ENCODE measurements around the gene DCLK3. TPM values are rescaled to one million over a fixed set of nuclear protein-coding genes. Genes with fewer than 3 reads are reported as not detected.

The DCLK3 gene
- total and polyA plus RNA-seq, 2 of the 4 experiments (the other 2 are of a cell fraction) = not detected

DNA sequence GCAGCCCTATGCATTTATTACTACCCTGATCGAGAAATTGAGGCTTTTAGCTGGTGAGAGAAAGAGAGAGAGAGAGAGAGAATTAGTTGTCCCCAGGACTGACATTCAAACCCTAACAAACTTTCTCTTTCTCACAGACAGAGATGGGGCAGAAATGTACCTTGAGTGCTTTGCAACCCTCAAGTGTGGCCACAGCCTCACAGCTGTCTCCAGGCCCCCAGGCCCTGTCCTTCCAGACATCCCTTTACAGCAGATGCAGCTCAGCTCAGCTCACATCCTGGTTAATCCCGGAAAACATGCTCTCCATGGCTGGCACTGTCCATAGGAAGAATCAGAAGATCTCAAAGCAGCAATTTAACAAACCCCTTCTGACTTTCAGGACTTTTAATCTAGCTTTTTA is 67.6 kb downstream of the DCLK3 start:
- no peak overlapping the region for H4K5ac ChIP-seq (ENCODE audit: low read depth, low read length)
- dilution Hi-C loops (cut with HindIII; ENCODE audit: low sequenced_read_pairs, unreplicated experiment) = no loop called here
- peaks cover 3% of the 10 kb centered on the region; the same call in 1 of the 2 replicates for H3K9me1 ChIP-seq (ENCODE audit: insufficient read depth, low read length)
- no peak overlapping the region for H3K23ac ChIP-seq (ENCODE audit: low read depth, low read length)
- H3K4me1 ChIP-seq (ENCODE audit: control insufficient read depth, insufficient read depth, low read length) = peaks cover 3% of the 10 kb centered on the region; the same call in 1 of the 2 replicates
- peaks cover 2% of the 10 kb centered on the region for H3K9me3 ChIP-seq (ENCODE audit: control insufficient read depth, insufficient read depth, low read length)
- H3K4ac ChIP-seq (ENCODE audit: low read depth, low read length) = no peak overlapping the region
- DNase-seq (no peak), ATAC-seq (ENCODE audit: low read depth) (no peak)
- no peaks in the 10 kb centered on the region for H3K79me1 ChIP-seq (ENCODE audit: low read depth in 1 of 2, low read length in 2 of 2)
- peak overlapping the region; percentile 10; the same call in 1 of the 3 replicates for H2BK15ac ChIP-seq (ENCODE audit: low read depth, low read length)
- WGBS, 2 experiments (ENCODE audit: extremely low coverage in 2 of 2, insufficient read length in 1 of 2) = no CpG with 5 or more reads among the region's 2 CpGs
- H4K91ac ChIP-seq (ENCODE audit: insufficient read depth, low read depth, low read length) = peak overlapping the region; percentile 23; the same call in 1 of the 2 replicates
- POLR2A ChIA-PET (ENCODE audit: unreplicated experiment) = no interaction called here
- peak overlapping the region; percentile 8; the same call in 1 of the 2 replicates for H2BK120ac ChIP-seq (ENCODE audit: low read depth, low read length)
- in situ Hi-C loops (cut with MboI; ENCODE audit: low sequenced_read_pairs) = loop anchor here (5.0 kb wide), 1 partner anchor 729 kb away; no protein-coding TSS in a partner anchor
- H2AK9ac ChIP-seq (replicated peaks; ENCODE audit: low read depth, low read length, poor library complexity) = no peak overlapping the region
- H3K4me2 ChIP-seq (ENCODE audit: low read depth, low read length) = no peak overlapping the region
- H3K56ac ChIP-seq (ENCODE audit: extremely low read depth, insufficient read depth, low read length) = no peak overlapping the region
- H3K9ac ChIP-seq (ENCODE audit: low read depth, low read length) = no peak overlapping the region
- TF ChIP-seq CTCF (conservative IDR thresholded peaks at IDR 0.05; ENCODE audit: low read depth, low read length) (no peak), BHLHE40 (IDR thresholded peaks at IDR 0.05; ENCODE audit: low read depth, low read length) (no peak), ELK1 (IDR thresholded peaks at IDR 0.05; ENCODE audit: borderline replicate concordance, low read depth, low read length) (no peak), FOS (IDR thresholded peaks at IDR 0.05; ENCODE audit: low read depth, low read length) (no peak)
- CTCF ChIA-PET = interaction anchor here (0.8 kb wide), 1 partner anchor 731 kb away, joined by 4 read pairs; no protein-coding TSS in a partner anchor
- no peaks in the 10 kb centered on the region for H3K36me3 ChIP-seq (ENCODE audit: control insufficient read depth, insufficient read depth, low read length)
- H3K27me3 ChIP-seq (ENCODE audit: control insufficient read depth, insufficient read depth, low read length) = no peaks in the 10 kb centered on the region
- no peak overlapping the region for H3K14ac ChIP-seq (replicated peaks; ENCODE audit: low read depth, low read length)
- no peak overlapping the region for H2BK5ac ChIP-seq (ENCODE audit: low read depth, low read length, poor library complexity, severe bottlenecking)
- no peak overlapping the region for H3K18ac ChIP-seq (ENCODE audit: low read depth, low read length)
- no peak overlapping the region for H2AFZ ChIP-seq (replicated peaks; ENCODE audit: low read length, poor library complexity)
- H4K20me1 ChIP-seq (ENCODE audit: insufficient read depth, low read length) = no peaks in the 10 kb centered on the region
- no peak overlapping the region for H3K27ac ChIP-seq (ENCODE audit: insufficient read depth, low read length)
- no TSS peak for BruUV-seq (replicated peaks)
- no peak overlapping the region for H4K8ac ChIP-seq (ENCODE audit: low read depth in 2 of 2, low read length in 2 of 2)
- intact Hi-C loops (cut with micrococcal nuclease) = loop anchor here (5.0 kb wide), 1 partner anchor 289 kb away; no protein-coding TSS in a partner anchor
- 0 out of 2 replicates have a peak overlapping the region, but pooled peaks have one; percentile 10 for H2AK5ac ChIP-seq (ENCODE audit: low read depth, low read length)
- no peak overlapping the region for H2BK20ac ChIP-seq (ENCODE audit: low read depth, low read length)
- no peak overlapping the region for H3K4me3 ChIP-seq (ENCODE audit: insufficient read depth, low read depth, low read length)
